HG02870 (cell line): ENCODE results near the gene ZNF124.

ENCODE experiments used
- ATAC-seq: cut with Tn5 transposase; IDR thresholded peaks from one replicate; pipeline ENCODE4 v1.9.1; 2021; ENCODE audit warnings: mild to moderate bottlenecking, moderate library complexity; ENCODE audit not compliant: unreplicated experiment

Gene ZNF124

GRCh38 chr1:247114351-247115140 is 57.3 kb downstream of the ZNF124 start:
- no peak for ATAC-seq

- no peak for ATAC-seq
Observed at GRCh38 chr1:247113733-247114271, 58.0 kb downstream of the ZNF124 start.

GRCh38 chr1:247113094-247113497 is 58.7 kb downstream of the ZNF124 start:
- ATAC-seq, result no peak

- ATAC-seq, result no peak
Observed at GRCh38 chr1:247112479-247112781, 59.4 kb downstream of the ZNF124 start.

GRCh38 chr1:247111700-247112478 is 59.9 kb downstream of the ZNF124 start:
- no peak for ATAC-seq

GRCh38 chr1:247111259-247111699 is 60.5 kb downstream of the ZNF124 start:
- no peak for ATAC-seq

- ATAC-seq, result no peak
Observed at GRCh38 chr1:247110627-247111258, 61.1 kb downstream of the ZNF124 start.

- no peak for ATAC-seq
Observed at GRCh38 chr1:247107694-247108093, 64.1 kb downstream of the ZNF124 start.

- ATAC-seq, result no peak
Observed at GRCh38 chr1:247105966-247106365, 65.9 kb downstream of the ZNF124 start.
